HepG2 (cell line): ENCODE measurements around the gene RAB3B. TPM values are rescaled to one million over a fixed set of nuclear protein-coding genes. Genes with fewer than 3 reads are reported as not detected.
A peak's percentile ranks its signal among the peaks of the same experiment; 100 is the strongest.

Experiments
- ATAC-seq: fragments of 200-7000 bp; cut with Tn5 transposase; 3 replicates; pipeline ENCODE4 v1.9.1; 2020; ENCODE audit warnings: mild to moderate bottlenecking, moderate library complexity
- BruUV-seq: library from RNA; stranded (reverse); fragments of 400-500 nt; replicated peaks from 2 replicates; lab custom pipeline; 2021; lab: Mats Ljungman, UMichigan
- CTCF ChIA-PET: fragments of 300-600 bp; formaldehyde crosslinking; extraction: SDS; loops from one replicate; lab custom pipeline; 2021; ENCODE audit warnings: low total read pairs, inconsistent platforms, low intra/inter-chr PET ratio; lab: Yijun Ruan, JAX
- POLR2A ChIA-PET: fragments of 350-600 bp; sonication (Branson Sonifier 250); formaldehyde crosslinking; loops from one replicate; lab custom pipeline; 2020; ENCODE audit warnings: antibody characterized with exemption, inconsistent platforms; lab: Yijun Ruan, JAX
- DNase-seq: peaks from one replicate; pipeline ENCODE4 v3.0.0-alpha.2; 2015; ENCODE audit warnings: low spot score
- FAIRE-seq: peaks from 3 replicates; lab custom pipeline; 2011; peaks lifted over from hg19 to GRCh38; lab: Jason Lieb, UNC
- H2AFZ ChIP-seq: one replicate; pipeline ENCODE4 v1.6.1; 2011; ENCODE audit warnings: low read length, inconsistent platforms
- H3K27ac ChIP-seq: fragments of 300-600 bp; 3 replicates; pipeline ENCODE4 v1.8.0; 2011; ENCODE audit warnings: mixed run types, mild to moderate bottlenecking, mixed read lengths, low read length, inconsistent platforms; ENCODE audit not compliant: insufficient read depth; ENCODE audit errors: extremely low read length
- H3K27me3 ChIP-seq, 2 experiments: fragments of 200-600 bp in 1 of 2; 2 replicates in 1 of 2; 3 replicates in 1 of 2; pipeline versions ENCODE4 v1.6.0 to v1.8.0; 2011; ENCODE audit warnings: low read length in 2 of 2, mild to moderate bottlenecking in 2 of 2, moderate library complexity in 2 of 2, inconsistent platforms in 1 of 2; ENCODE audit not compliant: insufficient read depth in 2 of 2, control insufficient read depth in 1 of 2
- H3K36me3 ChIP-seq, 2 experiments: fragments of 200-600 bp in 1 of 2; replicated peaks in 1 of 2; 2 replicates in 1 of 2; 3 replicates in 1 of 2; pipeline versions ENCODE4 v1.5.1 to v1.8.0; 2011; ENCODE audit warnings: low read length in 2 of 2, inconsistent platforms in 1 of 2; ENCODE audit not compliant: insufficient read depth in 2 of 2, control insufficient read depth in 1 of 2
- H3K4me1 ChIP-seq: 2 replicates; pipeline ENCODE4 v1.5.1; 2012; ENCODE audit warnings: low read length, inconsistent platforms; ENCODE audit not compliant: insufficient read depth
- H3K4me2 ChIP-seq: 2 replicates; pipeline ENCODE4 v1.6.0; 2011; ENCODE audit warnings: low read depth, low read length, inconsistent platforms
- H3K4me3 ChIP-seq, 3 experiments: fragments of 200-600 bp in 1 of 3; sonication (generic), shearing (Covaris generic) in 1 of 3; replicated peaks in 1 of 3; 2 replicates each; pipeline ENCODE4 v1.5.1; 2011 to 2016; ENCODE audit warnings: low read length in 3 of 3, inconsistent platforms in 2 of 3, low read depth in 2 of 3, mild to moderate bottlenecking in 2 of 3, control low read depth in 1 of 3, mixed read lengths in 1 of 3; ENCODE audit not compliant: insufficient read depth in 1 of 3
- H3K79me2 ChIP-seq: one replicate; pipeline ENCODE4 v1.6.1; 2011; ENCODE audit warnings: low read length, inconsistent platforms; ENCODE audit not compliant: insufficient read depth
- H3K9ac ChIP-seq: 2 replicates; pipeline ENCODE4 v1.6.0; 2011; ENCODE audit warnings: mild to moderate bottlenecking, low read depth, low read length, inconsistent platforms; ENCODE audit not compliant: insufficient read depth
- H3K9me3 ChIP-seq: 2 replicates; pipeline ENCODE4 v1.5.1; 2012; ENCODE audit warnings: mild to moderate bottlenecking, low read length
- H4K20me1 ChIP-seq: 2 replicates; pipeline ENCODE4 v1.6.0; 2011; ENCODE audit warnings: inconsistent platforms, mild to moderate bottlenecking, low read length, moderate library complexity; ENCODE audit not compliant: insufficient read depth
- CENPBD1 ChIP-seq: sonication (generic); formaldehyde crosslinking; IDR thresholded peaks from 2 replicates; pipeline ENCODE4 v1.8.0; 2022; ENCODE audit warnings: missing genetic modification reagents, low read depth, mild to moderate bottlenecking, borderline replicate concordance
- FUBP1 ChIP-seq: sonication (generic); formaldehyde crosslinking; IDR thresholded peaks from 2 replicates; pipeline ENCODE4 v1.5.1; 2020; ENCODE audit warnings: missing genetic modification reagents, mild to moderate bottlenecking, borderline replicate concordance
- IKZF4 ChIP-seq: sonication (generic); formaldehyde crosslinking; IDR thresholded peaks from 2 replicates; pipeline ENCODE4 v1.5.1; 2020; ENCODE audit warnings: borderline replicate concordance, mild to moderate bottlenecking, low read depth, missing genetic modification reagents; ENCODE audit errors: not compliant biosample characterization
- MED8 ChIP-seq: sonication (generic); formaldehyde crosslinking; IDR thresholded peaks from 2 replicates; pipeline ENCODE4 v1.8.1; 2023; ENCODE audit warnings: mild to moderate bottlenecking, missing genetic modification reagents; ENCODE audit not compliant: insufficient replicate concordance
- NCOA1 ChIP-seq: sonication (generic); formaldehyde crosslinking; IDR thresholded peaks from 2 replicates; pipeline ENCODE4 v1.9.0; 2021; ENCODE audit warnings: missing genetic modification reagents
- NR2F1 ChIP-seq, 2 experiments: fragments of 450-650 bp in 1 of 2; formaldehyde crosslinking in 1 of 2; IDR thresholded peaks; 2 replicates each; pipeline versions ENCODE4 v1.5.0 to v1.6.1; 2016 to 2020; ENCODE audit warnings: mild to moderate bottlenecking in 1 of 2, missing compliant biosample characterization in 1 of 2, missing genetic modification reagents in 1 of 2, moderate library complexity in 1 of 2
- STAG1 ChIP-seq: sonication (generic); formaldehyde crosslinking; IDR thresholded peaks from 2 replicates; pipeline ENCODE4 v1.4.0; 2020; ENCODE audit warnings: missing genetic modification reagents
- STAT5B ChIP-seq: sonication (generic); formaldehyde crosslinking; IDR thresholded peaks from 2 replicates; pipeline ENCODE4 v1.4.0; 2020; ENCODE audit warnings: missing genetic modification reagents
- TARDBP ChIP-seq: sonication (generic); formaldehyde crosslinking; IDR thresholded peaks from 2 replicates; pipeline ENCODE4 v1.8.0; 2022; ENCODE audit warnings: mild to moderate bottlenecking, missing genetic modification reagents
- U2AF2 ChIP-seq: fragments of 200-400 bp; formaldehyde crosslinking; IDR thresholded peaks from 2 replicates; pipeline ENCODE4 v1.6.1; 2017; ENCODE audit warnings: low read depth, mild to moderate bottlenecking, low read length
- ZNF251 ChIP-seq: sonication (generic); formaldehyde crosslinking; IDR thresholded peaks from 2 replicates; pipeline ENCODE4 v1.9.0; 2021; ENCODE audit warnings: mild to moderate bottlenecking, missing genetic modification reagents
- ZNF629 ChIP-seq: sonication (generic); formaldehyde crosslinking; conservative IDR thresholded peaks from 2 replicates; pipeline ENCODE4 v1.5.0; 2020; ENCODE audit warnings: missing genetic modification reagents
- ZNF788 ChIP-seq: sonication (generic); formaldehyde crosslinking; IDR thresholded peaks from 2 replicates; pipeline ENCODE4 v1.5.0; 2020; ENCODE audit warnings: mild to moderate bottlenecking, missing genetic modification reagents, borderline replicate concordance
- WGBS: methylation state at CpG from one replicate; pipeline ENCODE4 v1.1.6; 2017; ENCODE audit warnings: low lambda C conversion rate; 5-methylcytosine and 5-hydroxymethylcytosine counted together
- in situ Hi-C: cut with HindIII; loops from 2 replicates; pipeline ENCODE4 v1.10.0; 2017; ENCODE audit warnings: low pct_unique_long_range_greater_than_20kb; ENCODE audit not compliant: extremely low pct_ligation_motif_present
- intact Hi-C: fragments of 100-400 bp; cut with micrococcal nuclease; formaldehyde crosslinking; loops from one replicate; pipeline ENCODE4 v1.10.0; 2022; ENCODE audit not compliant: unreplicated experiment
- polyA plus RNA-seq, 8 experiments: library from polyadenylated mRNA; depleted of rRNA in 3 of 8; stranded (reverse) in 7 of 8; unstranded in 1 of 8; fragments of >200 nt; fragmentation: Illumina TruSeq in 4 of 8; extraction: Trizol in 4 of 8; gene quantifications; 2 replicates each; pipeline versions ENCODE4 v1.2.1 to v1.2.3, GENCODE V29; 2011 to 2016; ENCODE audit warnings: low read depth in 4 of 8, missing spikeins in 1 of 8, mixed read lengths in 1 of 8; ENCODE audit not compliant: insufficient read depth in 1 of 8
- total RNA-seq, 5 experiments: library from RNA; depleted of rRNA; stranded (reverse); fragments of >200 nt; fragmentation: Illumina TruSeq; extraction: Trizol; gene quantifications; 2 replicates each; pipeline ENCODE4 v1.2.3, GENCODE V29; 2016; ENCODE audit warnings: low read depth in 1 of 5
- TF ChIP-seq, protein P1 (sequence below): sonication (generic); formaldehyde crosslinking; IDR thresholded peaks from 2 replicates; pipeline ENCODE4 v1.9.0; 2021; ENCODE audit warnings: missing genetic modification reagents, borderline replicate concordance

RAB3B gene
- total and polyA plus RNA-seq, 2 of the 13 experiments (the other 11 are each of a cell fraction or from before 2014, with no cell fraction given), result 1.0 to 1.2 TPM

DNA sequence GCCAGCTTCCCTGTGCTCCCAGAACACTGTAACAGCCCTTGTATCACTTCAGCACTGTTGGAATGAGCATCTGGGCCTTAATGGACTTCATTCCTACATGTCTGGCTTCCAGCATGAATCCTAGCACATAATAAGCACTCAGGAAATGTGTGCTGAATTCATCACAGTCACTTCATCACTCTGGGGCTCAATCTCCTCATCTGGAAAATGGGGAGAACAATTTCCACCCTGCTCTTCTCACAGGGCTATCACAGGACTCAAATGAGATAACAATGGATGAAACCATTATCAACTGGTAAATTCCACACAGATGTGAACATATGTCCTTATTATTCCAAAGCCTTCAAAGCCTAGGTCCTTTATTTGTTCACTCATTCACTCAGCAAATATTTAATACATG lies 12.4 kb downstream of the RAB3B start:
- peaks cover 40% of the 10 kb centered on the region for H3K4me1 ChIP-seq
- TF ChIP-seq MED8 (CRISPR knock-in tag) (no peak), IKZF4 (CRISPR knock-in tag) (no peak), ZNF629 (CRISPR knock-in tag) (peak; percentile 61)
- ATAC-seq, result no peak
- in situ Hi-C loops (no loop called here), intact Hi-C loops (no loop called here)
- no peak for FAIRE-seq
- H3K36me3 ChIP-seq, result no peaks in the 10 kb centered on the region
- ChIA-PET CTCF (no interaction called here), POLR2A (no interaction called here)
- no peak overlapping the region for H2AFZ ChIP-seq
- no peaks in the 10 kb centered on the region; a peak in 1 of 5 replicates for H3K27me3 ChIP-seq
- no TSS peak for BruUV-seq
- no peak overlapping the region for H3K27ac ChIP-seq
- H3K4me2 ChIP-seq, result no peak overlapping the region
- H3K9ac ChIP-seq, result no peak overlapping the region
- no peak overlapping the region for H3K4me3 ChIP-seq
- peak; percentile 15 for DNase-seq
- no peaks in the 10 kb centered on the region for H3K9me3 ChIP-seq
- no peaks in the 10 kb centered on the region for H4K20me1 ChIP-seq
- no peaks in the 10 kb centered on the region for H3K79me2 ChIP-seq

DNA sequence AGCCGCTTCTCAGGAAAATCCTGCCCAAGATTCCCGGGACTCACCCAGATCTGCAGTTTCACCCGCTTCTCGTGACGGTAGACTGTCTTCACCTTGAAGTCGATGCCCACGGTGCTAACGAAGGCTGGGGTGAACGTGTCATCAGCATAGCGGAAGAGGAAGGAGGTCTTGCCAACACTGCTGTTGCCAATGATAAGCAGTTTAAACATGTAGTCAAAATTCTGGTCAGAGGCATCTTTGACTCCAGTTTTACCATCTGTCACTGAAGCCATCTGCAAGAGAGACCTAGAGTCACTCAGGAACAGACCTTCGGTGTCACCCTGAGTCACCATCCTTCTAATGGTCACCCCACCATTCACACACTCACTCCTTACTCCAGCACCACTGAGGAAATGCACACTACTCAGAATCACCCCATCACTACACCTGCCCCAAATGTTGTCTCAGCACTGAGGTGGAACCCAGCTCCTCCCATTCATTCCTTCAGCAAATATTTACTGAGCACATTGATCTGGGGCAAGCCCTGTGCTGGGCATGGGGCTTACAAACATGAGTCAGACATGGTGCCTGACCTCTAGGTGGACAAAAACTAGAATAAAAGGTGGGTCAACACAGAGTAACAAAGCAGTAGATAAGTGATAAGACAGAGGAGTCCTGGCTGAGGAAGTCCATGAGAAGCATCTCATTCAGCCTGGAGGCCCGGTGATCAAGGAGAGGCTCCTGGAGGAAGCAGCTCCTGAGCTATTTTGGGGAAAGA lies 13.5 kb downstream of the RAB3B start:
- Histone ChIP-seq H3K27me3 (no peaks in the 10 kb centered on the region; a peak in 1 of 5 replicates), H3K9ac (no peak overlapping the region), H3K36me3 (no peaks in the 10 kb centered on the region), H4K20me1 (no peaks in the 10 kb centered on the region), H3K79me2 (no peaks in the 10 kb centered on the region), H2AFZ (no peak overlapping the region), H3K27ac (no peak overlapping the region), H3K4me2 (peak overlapping the region; percentile 4; the same call in 1 of the 2 replicates), H3K9me3 (no peaks in the 10 kb centered on the region), H3K4me1 (peaks cover 40% of the 10 kb centered on the region), H3K4me3 (no peak overlapping the region)
- no TSS peak for BruUV-seq
- DNase-seq (peak; percentile 72), FAIRE-seq (peak; percentile 59), ATAC-seq (peak; percentile 94)
- intact Hi-C loops, result no loop called here
- in situ Hi-C loops, result no loop called here
- CTCF ChIA-PET, result no interaction called here
- 30% methylated on average over 11 of the region's 12 CpGs for WGBS
- POLR2A ChIA-PET, result interaction anchor here (1.2 to 1.3 kb wide), 2 partner anchors 8 to 79 kb away, joined by 3 to 7 read pairs; partner anchors contain the start of gene BTF3L4
- TF ChIP-seq STAT5B (CRISPR knock-in tag), result no peak
- TF ChIP-seq U2AF2, result no peak
- TF ChIP-seq, protein P1, sequence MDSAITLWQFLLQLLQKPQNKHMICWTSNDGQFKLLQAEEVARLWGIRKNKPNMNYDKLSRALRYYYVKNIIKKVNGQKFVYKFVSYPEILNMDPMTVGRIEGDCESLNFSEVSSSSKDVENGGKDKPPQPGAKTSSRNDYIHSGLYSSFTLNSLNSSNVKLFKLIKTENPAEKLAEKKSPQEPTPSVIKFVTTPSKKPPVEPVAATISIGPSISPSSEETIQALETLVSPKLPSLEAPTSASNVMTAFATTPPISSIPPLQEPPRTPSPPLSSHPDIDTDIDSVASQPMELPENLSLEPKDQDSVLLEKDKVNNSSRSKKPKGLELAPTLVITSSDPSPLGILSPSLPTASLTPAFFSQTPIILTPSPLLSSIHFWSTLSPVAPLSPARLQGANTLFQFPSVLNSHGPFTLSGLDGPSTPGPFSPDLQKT (CRISPR knock-in tag), result no peak
- no peak for TF ChIP-seq ZNF788 (CRISPR knock-in tag)
- no peak for TF ChIP-seq NCOA1 (CRISPR knock-in tag)
- TF ChIP-seq TARDBP, result peak; percentile 54; the same call in 1 of the 2 replicates
- no peak for TF ChIP-seq FUBP1 (CRISPR knock-in tag)
- no peak for TF ChIP-seq STAG1
- peak in 1 of 2 experiments; percentile 61; a peak in 2 of 4 replicates for TF ChIP-seq NR2F1 (CRISPR knock-in tag; IDR thresholded peaks at IDR 0.05)
- TF ChIP-seq ZNF251, result no peak
- TF ChIP-seq CENPBD1 (CRISPR knock-in tag), result no peak
